H54 (cell line): ENCODE results near the gene GPC5.

Source experiments
- DNase-seq: peaks from one replicate; pipeline ENCODE4 v3.0.0; 2011; ENCODE audit warnings: low spot score, mixed read lengths; ENCODE audit not compliant: insufficient read length
- FAIRE-seq: peaks from 3 replicates; lab custom pipeline; 2011; peaks lifted over from hg19 to GRCh38; lab: Jason Lieb, UNC
- POLR2A ChIP-seq: IDR thresholded peaks from 2 replicates; pipeline ENCODE4 v1.6.1; 2011; ENCODE audit warnings: low read depth, mild to moderate bottlenecking, low read length

Gene GPC5

GRCh38 chr13:91358387-91358782 lies 40.0 kb upstream of the GPC5 start:
- TF ChIP-seq POLR2A: no peak
- DNase-seq (no peak), FAIRE-seq (no peak)

GRCh38 chr13:91359111-91359510 lies 39.3 kb upstream of the GPC5 start:
- no peak for TF ChIP-seq POLR2A
- FAIRE-seq (no peak), DNase-seq (no peak)

- TF ChIP-seq POLR2A: no peak
- DNase-seq (no peak), FAIRE-seq (no peak)
Observed at GRCh38 chr13:91359631-91360030, 38.8 kb upstream of the GPC5 start.

DNA sequence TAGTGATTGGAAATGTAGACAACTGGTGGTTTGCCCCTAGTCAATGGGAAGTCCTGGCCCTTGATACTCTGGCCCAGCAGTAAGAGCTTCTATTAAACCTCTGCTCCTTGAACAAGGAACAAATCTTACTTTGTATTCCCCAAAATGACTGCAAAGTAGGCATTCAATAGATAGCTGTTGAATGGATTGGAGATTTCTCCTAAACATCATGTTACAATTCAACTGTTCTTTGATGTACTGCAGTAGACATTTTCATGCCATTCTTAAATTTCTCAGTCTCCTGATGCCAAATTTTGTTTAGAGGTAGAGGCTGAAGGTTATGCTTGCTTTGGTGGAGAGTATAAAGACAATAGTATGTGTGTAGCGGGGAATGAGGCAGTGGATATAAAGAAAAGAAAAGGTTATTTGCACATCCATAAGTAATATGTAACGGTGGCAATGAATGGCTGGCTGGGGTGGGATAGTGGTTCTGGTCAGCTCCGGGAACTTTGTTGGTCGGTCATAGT lies 38.1 kb upstream of the GPC5 start:
- DNase-seq (no peak), FAIRE-seq (no peak)
- TF ChIP-seq POLR2A: no peak

GRCh38 chr13:91361755-91362271 lies 36.6 kb upstream of the GPC5 start:
- TF ChIP-seq POLR2A: no peak
- FAIRE-seq (peak; percentile 61), DNase-seq (no peak)

- FAIRE-seq: peak; percentile 43
- TF ChIP-seq POLR2A: no peak
- no peak for DNase-seq
Observed at GRCh38 chr13:91362908-91363307, 35.5 kb upstream of the GPC5 start.

GRCh38 chr13:91368101-91368500 lies 30.3 kb upstream of the GPC5 start:
- FAIRE-seq: no peak
- no peak for TF ChIP-seq POLR2A
- no peak for DNase-seq

GRCh38 chr13:91368676-91369440 lies 29.6 kb upstream of the GPC5 start:
- no peak for TF ChIP-seq POLR2A
- no peak for FAIRE-seq
- DNase-seq: no peak

- no peak for TF ChIP-seq POLR2A
- DNase-seq (no peak), FAIRE-seq (peak; percentile 65)
Observed at GRCh38 chr13:91369441-91369831, 29.0 kb upstream of the GPC5 start.

DNA sequence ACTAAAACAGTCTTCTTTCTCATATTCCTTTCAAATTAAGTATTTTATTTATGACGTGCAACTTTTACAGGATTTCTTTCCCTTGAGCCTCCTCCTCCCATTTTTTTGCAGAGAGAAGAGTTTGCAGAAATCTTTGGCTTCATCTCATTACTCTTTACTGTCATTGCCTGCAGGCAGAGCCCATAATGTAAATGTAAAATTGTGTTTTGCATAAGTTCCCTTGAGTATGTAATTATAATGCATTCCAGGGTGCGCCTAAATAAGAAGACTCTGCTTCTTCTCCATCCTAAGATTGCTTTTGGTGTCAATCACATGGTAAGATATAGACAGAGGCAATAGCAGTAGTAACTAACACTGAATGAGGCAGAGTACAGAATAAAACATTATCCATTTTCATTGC lies 27.9 kb upstream of the GPC5 start:
- no peak for DNase-seq
- FAIRE-seq: peak; percentile 6
- TF ChIP-seq POLR2A: no peak

- DNase-seq (no peak), FAIRE-seq (no peak)
- TF ChIP-seq POLR2A: no peak
Observed at GRCh38 chr13:91372911-91373310, 25.5 kb upstream of the GPC5 start.

- no peak for TF ChIP-seq POLR2A
- FAIRE-seq (peak; percentile 80), DNase-seq (no peak)
Observed at GRCh38 chr13:91375116-91375729, 23.2 kb upstream of the GPC5 start.

GRCh38 chr13:91381371-91381770 lies 17.1 kb upstream of the GPC5 start:
- no peak for DNase-seq
- no peak for FAIRE-seq
- TF ChIP-seq POLR2A: no peak

DNA sequence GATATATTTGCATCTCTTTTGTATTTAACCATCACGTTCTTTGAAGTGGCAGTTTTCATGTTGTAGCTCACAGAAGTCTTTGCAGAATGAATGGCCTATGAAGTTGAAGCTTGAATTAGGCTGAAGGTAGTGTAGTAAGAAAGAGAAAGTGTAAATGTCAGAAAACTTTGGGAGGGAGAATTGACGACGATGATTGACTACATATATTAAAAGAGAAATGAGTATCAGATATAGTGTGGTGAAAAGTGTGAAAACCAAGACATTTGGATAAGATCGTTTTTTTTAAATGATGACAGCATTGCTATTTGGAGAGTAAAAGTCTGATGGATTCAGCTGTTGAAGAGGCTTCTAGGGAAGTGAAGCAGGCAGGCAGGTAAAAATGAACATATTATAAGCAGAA lies 14.6 kb upstream of the GPC5 start:
- DNase-seq (no peak), FAIRE-seq (no peak)
- no peak for TF ChIP-seq POLR2A
